Adrenal gland (tissue), 5 donors: Measurements from ENCODE around the gene ABCB9.

Source experiments
- POLR2A ChIP-seq, 2 donors: fragments of 450-650 bp; IDR thresholded peaks; one replicate each; pipeline ENCODE4 v1.6.1; 2017; ENCODE audit warnings: antibody characterized with exemption in 2 of 2, mild to moderate bottlenecking in 2 of 2, moderate library complexity in 1 of 2
- TF ChIP-seq, protein P1 (sequence below), 6 experiments: fragments of 450-650 bp in 4 of 6; fragments of 200-600 bp in 2 of 6; sonication (generic) in 1 of 6; IDR thresholded peaks; 1 replicate in 5 of 6; 2 replicates in 1 of 6; pipeline versions ENCODE4 v1.5.1 to v1.8.0; 2016 to 2021; ENCODE audit warnings: antibody characterized with exemption in 6 of 6, mild to moderate bottlenecking in 2 of 6, moderate library complexity in 1 of 6
- donor health status: DM: no; HTN: no; CAD: no.

DNA sequence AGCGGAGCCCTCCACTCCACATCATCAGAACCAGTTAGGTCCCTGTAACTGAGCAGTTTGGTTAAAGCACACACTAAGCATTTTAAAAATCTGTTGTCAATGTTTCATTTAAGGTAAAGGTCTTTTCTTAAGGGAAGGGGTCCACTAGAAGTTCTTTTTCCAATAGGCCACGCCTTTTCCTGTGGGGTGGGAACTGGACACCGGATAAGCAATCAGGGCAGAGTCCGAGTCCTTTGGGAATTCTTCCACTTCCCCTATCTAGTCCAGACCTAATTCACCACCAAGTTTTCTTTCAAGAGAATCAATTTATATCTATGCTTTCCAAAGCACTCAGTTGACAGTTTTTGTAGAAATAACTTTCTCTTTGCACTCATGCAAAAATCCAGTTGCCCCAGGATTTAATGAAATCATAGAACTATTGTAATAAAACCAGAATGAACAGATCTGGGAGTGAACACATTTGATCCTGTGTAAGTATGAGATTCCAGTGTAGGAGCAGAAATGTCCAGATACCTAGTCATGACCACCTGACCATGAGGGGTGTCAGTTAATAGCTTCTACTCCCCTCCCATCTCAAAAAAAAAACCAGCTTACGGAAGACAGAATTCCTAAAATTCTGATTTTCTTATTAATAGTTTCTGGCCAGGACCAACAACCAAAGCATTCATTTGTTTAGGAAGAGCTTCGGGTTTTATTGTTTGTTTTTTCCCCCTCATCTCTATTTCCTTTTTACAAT, 82.0 kb downstream of the ABCB9 start:
- TF ChIP-seq, protein P1, sequence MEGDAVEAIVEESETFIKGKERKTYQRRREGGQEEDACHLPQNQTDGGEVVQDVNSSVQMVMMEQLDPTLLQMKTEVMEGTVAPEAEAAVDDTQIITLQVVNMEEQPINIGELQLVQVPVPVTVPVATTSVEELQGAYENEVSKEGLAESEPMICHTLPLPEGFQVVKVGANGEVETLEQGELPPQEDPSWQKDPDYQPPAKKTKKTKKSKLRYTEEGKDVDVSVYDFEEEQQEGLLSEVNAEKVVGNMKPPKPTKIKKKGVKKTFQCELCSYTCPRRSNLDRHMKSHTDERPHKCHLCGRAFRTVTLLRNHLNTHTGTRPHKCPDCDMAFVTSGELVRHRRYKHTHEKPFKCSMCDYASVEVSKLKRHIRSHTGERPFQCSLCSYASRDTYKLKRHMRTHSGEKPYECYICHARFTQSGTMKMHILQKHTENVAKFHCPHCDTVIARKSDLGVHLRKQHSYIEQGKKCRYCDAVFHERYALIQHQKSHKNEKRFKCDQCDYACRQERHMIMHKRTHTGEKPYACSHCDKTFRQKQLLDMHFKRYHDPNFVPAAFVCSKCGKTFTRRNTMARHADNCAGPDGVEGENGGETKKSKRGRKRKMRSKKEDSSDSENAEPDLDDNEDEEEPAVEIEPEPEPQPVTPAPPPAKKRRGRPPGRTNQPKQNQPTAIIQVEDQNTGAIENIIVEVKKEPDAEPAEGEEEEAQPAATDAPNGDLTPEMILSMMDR (IDR thresholded peaks at IDR 0.05): no peak
- TF ChIP-seq POLR2A (IDR thresholded peaks at IDR 0.05): no peak
